Kidney (tissue), 14 donors: Measurements from ENCODE around the gene KLK7. TPM values are rescaled to one million over a fixed set of nuclear protein-coding genes. Genes with fewer than 3 reads are reported as not detected.
A peak's percentile ranks its signal among the peaks of the same experiment; 100 is the strongest.

ENCODE experiments used
- DNase-seq, 5 donors: peaks; one replicate each; pipeline ENCODE4 v3.0.0-alpha.2; 2013 to 2020
- FAIRE-seq: peaks from 2 replicates; lab custom pipeline; 2012; peaks lifted over from hg19 to GRCh38; lab: Jason Lieb, UNC
- H3K27ac ChIP-seq, 2 donors: one replicate each; pipeline ENCODE4 v1.7.0; 2013; ENCODE audit warnings: low read depth in 2 of 2, low read length in 2 of 2, inconsistent platforms in 1 of 2
- H3K27me3 ChIP-seq: one replicate; pipeline ENCODE4 v1.7.1; 2013; ENCODE audit warnings: low read length, inconsistent platforms; ENCODE audit not compliant: control insufficient read depth, insufficient read depth
- H3K36me3 ChIP-seq, 3 donors: one replicate each; pipeline versions ENCODE4 v1.7.0 to v1.7.1; 2013; ENCODE audit warnings: low read length in 3 of 3, control low read depth in 1 of 3, inconsistent platforms in 1 of 3; ENCODE audit not compliant: insufficient read depth in 3 of 3, control insufficient read depth in 2 of 3
- H3K4me1 ChIP-seq, 3 donors: one replicate each; pipeline versions ENCODE4 v1.7.0 to v1.7.1; 2013; ENCODE audit warnings: low read length in 3 of 3, inconsistent platforms in 1 of 3, low read depth in 1 of 3; ENCODE audit not compliant: control insufficient read depth in 2 of 3, insufficient read depth in 2 of 3
- H3K4me3 ChIP-seq, 3 donors: one replicate each; pipeline versions ENCODE4 v1.7.0 to v1.8.1; 2013; ENCODE audit warnings: low read length in 3 of 3, control low read depth in 1 of 3, inconsistent platforms in 1 of 3
- H3K9ac ChIP-seq, 3 donors: one replicate each; pipeline versions ENCODE4 v1.7.0 to v1.7.1; 2013; ENCODE audit warnings: low read length in 3 of 3, control low read depth in 1 of 3, inconsistent platforms in 1 of 3
- H3K9me3 ChIP-seq, 3 donors: one replicate each; pipeline versions ENCODE4 v1.7.0 to v1.7.1; 2013; ENCODE audit warnings: low read length in 3 of 3, control low read depth in 1 of 3, inconsistent platforms in 1 of 3; ENCODE audit not compliant: control insufficient read depth in 2 of 3, insufficient read depth in 1 of 3
- CTCF ChIP-seq: IDR thresholded peaks from 3 replicates; pipeline ENCODE4 v1.5.1; 2012; ENCODE audit warnings: mild to moderate bottlenecking, moderate library complexity, borderline replicate concordance; ENCODE audit not compliant: insufficient read depth; ENCODE audit errors: extremely low read depth
- intact Hi-C: fragments of 100-400 bp; cut with DNase I; formaldehyde crosslinking; loops from one replicate; pipeline ENCODE4 v1.11.1; 2022
- polyA plus RNA-seq: library from polyadenylated mRNA; stranded (reverse); fragments of 350-450 nt; fragmentation: Illumina TruSeq; extraction: RNeasy Lipid Tissue Mini Kit (QIAGEN cat#74804); gene quantifications from one replicate; pipeline ENCODE4 v1.2.3, GENCODE V29; 2014; ENCODE audit warnings: low read depth, low replicate concordance; ENCODE audit not compliant: insufficient read depth
- total RNA-seq: library from RNA; stranded (reverse); fragmentation: NEBNext Ultra II Directional; extraction: Animal tissue kit (Norgen Biotek cat#: 25700); gene quantifications from one replicate; pipeline ENCODE4 v1.2.1, GENCODE V29; 2021
- donor health status: control.
- donor health status: control.
- donor health status: control.
- donor health status: control.
- donor health status: control.
- donor health status: DM: yes; HTN: yes; CAD: no.
- donor health status: Normal renal cell carcinoma (clear cell type).

The KLK7 gene
- total and polyA plus RNA-seq, 2 donors from 2014 or later = 1.0 to 22.5 TPM

GRCh38 chr19:50957587-50957986 is 26.1 kb downstream of the KLK7 start:
- no peak overlapping the region for H3K4me3 ChIP-seq
- DNase-seq (no peak), FAIRE-seq (no peak)
- no peak for TF ChIP-seq CTCF
- H3K27ac ChIP-seq = no peak overlapping the region
- H3K9ac ChIP-seq = no peak overlapping the region
- H3K9me3 ChIP-seq = no peaks in the 10 kb centered on the region
- intact Hi-C loops = no loop called here
- H3K4me1 ChIP-seq = no peaks in the 10 kb centered on the region
- no peaks in the 10 kb centered on the region for H3K36me3 ChIP-seq
- no peaks in the 10 kb centered on the region for H3K27me3 ChIP-seq

GRCh38 chr19:50952910-50953309 is 30.8 kb downstream of the KLK7 start, which contains the start of gene KLK5:
Gene KLK5 (minus strand): TSS chr19:50953038. CDS start chr19:50952657, 381 bp downstream.
- no peaks in the 10 kb centered on the region for H3K9me3 ChIP-seq
- TF ChIP-seq CTCF = no peak
- no peak within 1 kb of the TSS for H3K27ac ChIP-seq
- H3K4me1 ChIP-seq = no peaks in the 10 kb centered on the region
- no peak within 1 kb of the TSS for H3K9ac ChIP-seq
- no peaks in the 10 kb centered on the region for H3K36me3 ChIP-seq
- no peaks in the 10 kb centered on the region for H3K27me3 ChIP-seq
- no peak within 1 kb of the TSS for H3K4me3 ChIP-seq
- intact Hi-C loops = no loop called here
- DNase-seq (peak in 3 of 5 donors; percentile 17 to 51 (median 29)), FAIRE-seq (no peak)

- TF ChIP-seq CTCF = no peak
- Histone ChIP-seq H3K9ac (no peak overlapping the region), H3K4me1 (no peaks in the 10 kb centered on the region), H3K36me3 (no peaks in the 10 kb centered on the region), H3K27ac (no peak overlapping the region), H3K9me3 (no peaks in the 10 kb centered on the region), H3K4me3 (no peak overlapping the region), H3K27me3 (no peaks in the 10 kb centered on the region)
- FAIRE-seq = no peak
- intact Hi-C loops = no loop called here
- DNase-seq = no peak
These were observed 33.9 kb downstream of the KLK7 start for GRCh38 chr19:50949861-50950260.

- Histone ChIP-seq H3K36me3 (no peaks in the 10 kb centered on the region), H3K27me3 (no peaks in the 10 kb centered on the region), H3K9ac (no peak overlapping the region), H3K9me3 (no peaks in the 10 kb centered on the region), H3K4me1 (no peaks in the 10 kb centered on the region), H3K4me3 (no peak overlapping the region), H3K27ac (no peak overlapping the region)
- intact Hi-C loops = no loop called here
- TF ChIP-seq CTCF = no peak
- no peak for FAIRE-seq
- DNase-seq = no peak
These were observed 36.6 kb downstream of the KLK7 start for GRCh38 chr19:50947123-50947522.
